Central memory CD8-positive, alpha-beta T cell (primary cell): ENCODE data around the gene TMED6.

Source experiments
- ATAC-seq: fragments of 150-1000 bp; cut with Tn5 transposase; replicated peaks from 2 replicates; pipeline ENCODE4 v1.10.0; 2022; ENCODE audit warnings: mild to moderate bottlenecking, moderate FRiP score, moderate number of reproducible peaks; ENCODE audit not compliant: poor library complexity, severe bottlenecking; ENCODE audit errors: extremely low read depth
- DNase-seq, 2 donors: peaks; one replicate each; pipeline ENCODE4 v3.0.0; 2021; ENCODE audit warnings: low spot score in 2 of 2
- H3K27ac Mint-ChIP-seq: one replicate; pipeline ENCODE4 v1.8.0; 2022; ENCODE audit warnings: low read depth, mild to moderate bottlenecking, moderate library complexity, mixed read lengths
- H3K27me3 Mint-ChIP-seq: one replicate; pipeline ENCODE4 v1.8.0; 2022; ENCODE audit warnings: mixed read lengths
- H3K36me3 Mint-ChIP-seq: one replicate; pipeline ENCODE4 v1.8.0; 2022; ENCODE audit warnings: mild to moderate bottlenecking, moderate library complexity, mixed read lengths; ENCODE audit not compliant: insufficient read depth
- H3K4me1 Mint-ChIP-seq: one replicate; pipeline ENCODE4 v1.8.0; 2022; ENCODE audit warnings: mixed read lengths
- H3K4me3 Mint-ChIP-seq: one replicate; pipeline ENCODE4 v1.8.0; 2022; ENCODE audit warnings: mild to moderate bottlenecking, moderate library complexity, mixed read lengths
- H3K9me3 Mint-ChIP-seq: one replicate; pipeline ENCODE4 v1.8.0; 2022; ENCODE audit warnings: mixed read lengths

TMED6 gene

GRCh38 chr16:69327585-69328310 is 23.8 kb downstream of the TMED6 start:
- ATAC-seq (no peak), DNase-seq (no peak)
- no peak overlapping the region for H3K27ac Mint-ChIP-seq
- H3K4me1 Mint-ChIP-seq = peaks cover 32% of the 10 kb centered on the region
- H3K36me3 Mint-ChIP-seq = peaks cover 38% of the 10 kb centered on the region
- H3K4me3 Mint-ChIP-seq = no peak overlapping the region
- no peaks in the 10 kb centered on the region for H3K9me3 Mint-ChIP-seq
- H3K27me3 Mint-ChIP-seq = no peaks in the 10 kb centered on the region

GRCh38 chr16:69326172-69326873 is 25.3 kb downstream of the TMED6 start:
- Mint-ChIP-seq H3K4me3 (no peak overlapping the region), H3K36me3 (peaks cover 46% of the 10 kb centered on the region), H3K27me3 (no peaks in the 10 kb centered on the region), H3K9me3 (no peaks in the 10 kb centered on the region), H3K27ac (no peak overlapping the region), H3K4me1 (peaks cover 32% of the 10 kb centered on the region)
- no peak for DNase-seq
- no peak for ATAC-seq

GRCh38 chr16:69325784-69326171 is 25.8 kb downstream of the TMED6 start:
- Mint-ChIP-seq H3K36me3 (peaks cover 49% of the 10 kb centered on the region), H3K4me3 (no peak overlapping the region), H3K4me1 (peaks cover 32% of the 10 kb centered on the region), H3K9me3 (no peaks in the 10 kb centered on the region), H3K27me3 (no peaks in the 10 kb centered on the region), H3K27ac (no peak overlapping the region)
- no peak for ATAC-seq
- DNase-seq = no peak

GRCh38 chr16:69324585-69325253 is 26.9 kb downstream of the TMED6 start:
- H3K9me3 Mint-ChIP-seq = no peaks in the 10 kb centered on the region
- ATAC-seq (no peak), DNase-seq (no peak)
- H3K4me3 Mint-ChIP-seq = no peak overlapping the region
- peaks cover 54% of the 10 kb centered on the region for H3K36me3 Mint-ChIP-seq
- no peak overlapping the region for H3K27ac Mint-ChIP-seq
- H3K27me3 Mint-ChIP-seq = no peaks in the 10 kb centered on the region
- H3K4me1 Mint-ChIP-seq = peaks cover 32% of the 10 kb centered on the region

GRCh38 chr16:69324013-69324531 is 27.5 kb downstream of the TMED6 start:
- Mint-ChIP-seq H3K4me3 (no peak overlapping the region), H3K4me1 (peaks cover 27% of the 10 kb centered on the region), H3K27me3 (no peaks in the 10 kb centered on the region), H3K9me3 (no peaks in the 10 kb centered on the region), H3K27ac (no peak overlapping the region), H3K36me3 (peaks cover 59% of the 10 kb centered on the region)
- DNase-seq (no peak), ATAC-seq (no peak)

- Mint-ChIP-seq H3K9me3 (no peaks in the 10 kb centered on the region), H3K27me3 (no peaks in the 10 kb centered on the region), H3K36me3 (peaks cover 61% of the 10 kb centered on the region), H3K27ac (no peak overlapping the region), H3K4me1 (peaks cover 20% of the 10 kb centered on the region), H3K4me3 (no peak overlapping the region)
- no peak for ATAC-seq
- no peak for DNase-seq
Observed at GRCh38 chr16:69323415-69323814, 28.2 kb downstream of the TMED6 start.

GRCh38 chr16:69322343-69322742 is 29.2 kb downstream of the TMED6 start:
- H3K9me3 Mint-ChIP-seq = no peaks in the 10 kb centered on the region
- H3K4me1 Mint-ChIP-seq = peaks cover 17% of the 10 kb centered on the region
- peaks cover 61% of the 10 kb centered on the region for H3K36me3 Mint-ChIP-seq
- ATAC-seq (no peak), DNase-seq (no peak)
- no peaks in the 10 kb centered on the region for H3K27me3 Mint-ChIP-seq
- H3K4me3 Mint-ChIP-seq = no peak overlapping the region
- no peak overlapping the region for H3K27ac Mint-ChIP-seq

GRCh38 chr16:69321080-69321479 is 30.5 kb downstream of the TMED6 start:
- DNase-seq = no peak
- Mint-ChIP-seq H3K4me3 (no peak overlapping the region), H3K27ac (peak overlapping the region; percentile 19), H3K36me3 (peaks cover 65% of the 10 kb centered on the region), H3K4me1 (peaks cover 12% of the 10 kb centered on the region), H3K27me3 (no peaks in the 10 kb centered on the region), H3K9me3 (no peaks in the 10 kb centered on the region)
- no peak for ATAC-seq

- Mint-ChIP-seq H3K4me3 (no peak overlapping the region), H3K9me3 (no peaks in the 10 kb centered on the region), H3K36me3 (peaks cover 65% of the 10 kb centered on the region), H3K27ac (no peak overlapping the region), H3K4me1 (peaks cover 9% of the 10 kb centered on the region), H3K27me3 (no peaks in the 10 kb centered on the region)
- DNase-seq (no peak), ATAC-seq (no peak)
Observed at GRCh38 chr16:69320740-69321073, 30.9 kb downstream of the TMED6 start.

- DNase-seq (no peak), ATAC-seq (no peak)
- Mint-ChIP-seq H3K9me3 (no peaks in the 10 kb centered on the region), H3K4me1 (peaks cover 7% of the 10 kb centered on the region), H3K4me3 (no peak overlapping the region), H3K27ac (peak overlapping the region; percentile 13), H3K36me3 (peaks cover 63% of the 10 kb centered on the region), H3K27me3 (no peaks in the 10 kb centered on the region)
Observed at GRCh38 chr16:69319826-69320739, 31.5 kb downstream of the TMED6 start.

- ATAC-seq (no peak), DNase-seq (no peak)
- peak overlapping the region; percentile 13 for H3K27ac Mint-ChIP-seq
- H3K4me3 Mint-ChIP-seq = no peak overlapping the region
- peaks cover 59% of the 10 kb centered on the region for H3K36me3 Mint-ChIP-seq
- no peaks in the 10 kb centered on the region for H3K9me3 Mint-ChIP-seq
- peaks cover 5% of the 10 kb centered on the region for H3K4me1 Mint-ChIP-seq
- no peaks in the 10 kb centered on the region for H3K27me3 Mint-ChIP-seq
Observed at GRCh38 chr16:69319381-69319780, 32.2 kb downstream of the TMED6 start.

- H3K27ac Mint-ChIP-seq = no peak overlapping the region
Observed at GRCh38 chr16:69318911-69319289, 32.7 kb downstream of the TMED6 start.

More at GRCh38 chr16:69318911-69319289, 32.7 kb downstream of the TMED6 start:
- Mint-ChIP-seq H3K27me3 (no peaks in the 10 kb centered on the region), H3K4me1 (peaks cover 8% of the 10 kb centered on the region), H3K4me3 (no peak overlapping the region), H3K9me3 (no peaks in the 10 kb centered on the region), H3K36me3 (peaks cover 55% of the 10 kb centered on the region)
- ATAC-seq (no peak), DNase-seq (no peak)
